IMR-90 (cell line): Measurements from ENCODE around the gene IFI27L1. TPM values are rescaled to one million over a fixed set of nuclear protein-coding genes. Genes with fewer than 3 reads are reported as not detected.

Experiments
- ATAC-seq: fragments of 200-7000 bp; cut with Tn5 transposase; 2 replicates; pipeline ENCODE4 v1.9.1; 2020; ENCODE audit warnings: low read depth, mild to moderate bottlenecking, moderate library complexity
- Bru-seq: library from RNA; stranded (reverse); fragments of 400-500 nt; gene quantifications from one replicate; lab custom pipeline; 2021; lab: Mats Ljungman, UMichigan
- BruChase-seq, 2 experiments: library from RNA; stranded (reverse); fragments of 400-500 nt; gene quantifications; one replicate each; lab custom pipeline; 2021; lab: Mats Ljungman, UMichigan
- BruUV-seq: library from RNA; stranded (reverse); fragments of 400-500 nt; replicated peaks from 2 replicates; lab custom pipeline; 2021; lab: Mats Ljungman, UMichigan
- CTCF ChIA-PET: fragments of 300-600 bp; formaldehyde crosslinking; extraction: SDS; loops from one replicate; lab custom pipeline; 2021; ENCODE audit warnings: antibody characterized with exemption; lab: Yijun Ruan, JAX
- POLR2A ChIA-PET: fragments of 300-600 bp; sonication (Branson Sonifier 250); formaldehyde crosslinking; loops from one replicate; lab custom pipeline; 2022; ENCODE audit warnings: antibody characterized with exemption; ENCODE audit not compliant: unreplicated experiment; lab: Charles Lee
- DNase-seq: peaks from one replicate; pipeline ENCODE4 v3.0.0; 2013
- H2AFZ ChIP-seq: replicated peaks from 2 replicates; pipeline ENCODE3; 2013; ENCODE audit warnings: low read length, mild to moderate bottlenecking; ENCODE audit not compliant: poor library complexity
- H2AK5ac ChIP-seq: 2 replicates; pipeline ENCODE4 v1.6.1; 2013; ENCODE audit warnings: low read depth, low read length, inconsistent platforms
- H2AK9ac ChIP-seq: replicated peaks from 2 replicates; pipeline ENCODE3; 2013; ENCODE audit warnings: mild to moderate bottlenecking, low read depth, low read length, moderate library complexity; ENCODE audit not compliant: poor library complexity
- H2BK120ac ChIP-seq: 2 replicates; pipeline ENCODE4 v1.6.1; 2013; ENCODE audit warnings: low read depth, low read length, inconsistent platforms
- H2BK15ac ChIP-seq: 3 replicates; pipeline ENCODE4 v1.6.1; 2013; ENCODE audit warnings: low read depth, low read length, inconsistent platforms
- H2BK20ac ChIP-seq: 2 replicates; pipeline ENCODE4 v1.6.1; 2013; ENCODE audit warnings: low read depth, mild to moderate bottlenecking, inconsistent platforms, low read length, moderate library complexity
- H2BK5ac ChIP-seq: 2 replicates; pipeline ENCODE4 v1.6.1; 2013; ENCODE audit warnings: mild to moderate bottlenecking, low read depth, low read length, inconsistent platforms; ENCODE audit not compliant: poor library complexity, severe bottlenecking
- H3K14ac ChIP-seq: replicated peaks from 2 replicates; pipeline ENCODE4 v1.6.1; 2013; ENCODE audit warnings: low read depth, low read length, inconsistent platforms
- H3K18ac ChIP-seq: 2 replicates; pipeline ENCODE4 v1.6.1; 2013; ENCODE audit warnings: low read depth, low read length, control low read depth
- H3K23ac ChIP-seq: 2 replicates; pipeline ENCODE4 v1.6.1; 2013; ENCODE audit warnings: low read depth, low read length, inconsistent platforms
- H3K27ac ChIP-seq: 2 replicates; pipeline ENCODE4 v1.5.1; 2013; ENCODE audit warnings: mild to moderate bottlenecking, control low read depth, low read length; ENCODE audit not compliant: insufficient read depth
- H3K27me3 ChIP-seq: 2 replicates; pipeline ENCODE4 v1.6.1; 2013; ENCODE audit warnings: low read length; ENCODE audit not compliant: control insufficient read depth, insufficient read depth
- H3K36me3 ChIP-seq: 2 replicates; pipeline ENCODE4 v1.6.1; 2013; ENCODE audit warnings: low read length, mixed read lengths; ENCODE audit not compliant: control insufficient read depth, insufficient read depth
- H3K4ac ChIP-seq: 2 replicates; pipeline ENCODE4 v1.6.1; 2013; ENCODE audit warnings: low read depth, low read length, inconsistent platforms
- H3K4me1 ChIP-seq: 2 replicates; pipeline ENCODE4 v1.6.1; 2013; ENCODE audit warnings: low read length, mixed read lengths; ENCODE audit not compliant: control insufficient read depth, insufficient read depth
- H3K4me2 ChIP-seq: 2 replicates; pipeline ENCODE4 v1.6.1; 2013; ENCODE audit warnings: low read depth, mild to moderate bottlenecking, control low read depth, low read length, moderate library complexity
- H3K4me3 ChIP-seq: 2 replicates; pipeline ENCODE4 v1.5.1; 2013; ENCODE audit warnings: low read depth, mild to moderate bottlenecking, control low read depth, low read length, moderate library complexity; ENCODE audit not compliant: insufficient read depth
- H3K56ac ChIP-seq: 2 replicates; pipeline ENCODE4 v1.6.1; 2013; ENCODE audit warnings: low read length, inconsistent platforms; ENCODE audit not compliant: insufficient read depth; ENCODE audit errors: extremely low read depth
- H3K79me1 ChIP-seq, 2 experiments: 2 replicates each; pipeline ENCODE4 v1.6.1; 2013; ENCODE audit warnings: low read length in 2 of 2, inconsistent platforms in 1 of 2, low read depth in 1 of 2
- H3K9ac ChIP-seq: 2 replicates; pipeline ENCODE4 v1.6.1; 2013; ENCODE audit warnings: low read depth, low read length, control low read depth
- H3K9me1 ChIP-seq: 2 replicates; pipeline ENCODE4 v1.6.1; 2013; ENCODE audit warnings: low read length, inconsistent platforms; ENCODE audit not compliant: insufficient read depth
- H3K9me3 ChIP-seq: 2 replicates; pipeline ENCODE4 v1.6.1; 2013; ENCODE audit warnings: low read length; ENCODE audit not compliant: control insufficient read depth, insufficient read depth
- H4K20me1 ChIP-seq: 2 replicates; pipeline ENCODE4 v1.6.1; 2013; ENCODE audit warnings: low read length, inconsistent platforms; ENCODE audit not compliant: insufficient read depth
- H4K5ac ChIP-seq: 2 replicates; pipeline ENCODE4 v1.6.1; 2013; ENCODE audit warnings: mild to moderate bottlenecking, low read depth, low read length, control low read depth
- H4K8ac ChIP-seq, 2 experiments: 2 replicates each; pipeline ENCODE4 v1.6.1; 2013; ENCODE audit warnings: low read depth in 2 of 2, low read length in 2 of 2, control low read depth in 1 of 2, inconsistent platforms in 1 of 2
- H4K91ac ChIP-seq: 2 replicates; pipeline ENCODE4 v1.6.1; 2013; ENCODE audit warnings: low read depth, low read length, inconsistent platforms; ENCODE audit not compliant: insufficient read depth
- BHLHE40 ChIP-seq: fragments of 150-350 bp; IDR thresholded peaks from 2 replicates; pipeline ENCODE4 v1.6.1; 2016; ENCODE audit warnings: mild to moderate bottlenecking, low read depth, low read length
- CEBPB ChIP-seq: IDR thresholded peaks from 2 replicates; pipeline ENCODE4 v1.6.1; 2012; ENCODE audit warnings: low read depth, low read length, improper control_type of control experiment
- CHD1 ChIP-seq: IDR thresholded peaks from 2 replicates; pipeline ENCODE4 v1.6.1; 2012; ENCODE audit warnings: low read depth, low read length, improper control_type of control experiment
- CTCF ChIP-seq: conservative IDR thresholded peaks from 2 replicates; pipeline ENCODE4 v1.5.1; 2012; ENCODE audit warnings: mild to moderate bottlenecking, low read depth, low read length, improper control_type of control experiment
- FOS ChIP-seq: fragments of 150-350 bp; IDR thresholded peaks from 2 replicates; pipeline ENCODE4 v1.6.1; 2016; ENCODE audit warnings: low read depth, low read length
- MXI1 ChIP-seq: IDR thresholded peaks from 2 replicates; pipeline ENCODE4 v1.6.1; 2012; ENCODE audit warnings: low read depth, mild to moderate bottlenecking, low read length, moderate library complexity, borderline replicate concordance
- NFE2L2 ChIP-seq: fragments of 150-350 bp; IDR thresholded peaks from 2 replicates; pipeline ENCODE4 v1.6.1; 2016; ENCODE audit warnings: low read depth, mild to moderate bottlenecking, low read length
- RCOR1 ChIP-seq: IDR thresholded peaks from 2 replicates; pipeline ENCODE4 v1.6.1; 2012; ENCODE audit warnings: mild to moderate bottlenecking, low read length, improper control_type of control experiment; ENCODE audit not compliant: insufficient replicate concordance
- RFX5 ChIP-seq: IDR thresholded peaks from 2 replicates; pipeline ENCODE4 v1.8.0; 2012; ENCODE audit warnings: low read depth, mild to moderate bottlenecking, low read length, moderate library complexity
- SMC3 ChIP-seq: fragments of 150-350 bp; IDR thresholded peaks from 2 replicates; pipeline ENCODE4 v1.6.1; 2016; ENCODE audit warnings: low read depth, mild to moderate bottlenecking, antibody characterized with exemption, low read length, moderate library complexity
- WGBS, 2 experiments: methylation state at CpG; one replicate each; pipeline versions ENCODE4 v1.1.5 to v1.1.7; 2013; ENCODE audit warnings: missing lambda C conversion rate in 2 of 2; ENCODE audit not compliant: insufficient read length in 1 of 2; ENCODE audit errors: extremely low coverage in 2 of 2; 5-methylcytosine and 5-hydroxymethylcytosine counted together
- dilution Hi-C: fragments of 300-500 bp; cut with HindIII; formaldehyde crosslinking; loops from one replicate; pipeline ENCODE4 v1.14.3; 2018; ENCODE audit warnings: low sequenced_read_pairs; ENCODE audit not compliant: unreplicated experiment
- in situ Hi-C: fragments of 300-500 bp; cut with MboI; formaldehyde crosslinking; loops from 3 replicates; pipeline ENCODE4 v1.14.3; 2019; ENCODE audit warnings: low sequenced_read_pairs, inconsistent platforms, mixed read lengths
- intact Hi-C: fragments of 100-400 bp; cut with micrococcal nuclease; formaldehyde crosslinking; loops from 2 replicates; pipeline ENCODE4 v1.10.0; 2022
- long read RNA-seq: library from polyadenylated mRNA; unstranded; transcript quantifications from one replicate; pipeline ENCODE4 v2.0.0, GENCODE V29; 2021; ENCODE audit not compliant: unreplicated experiment
- polyA plus RNA-seq, 3 experiments: library from polyadenylated mRNA; depleted of rRNA; stranded (reverse); fragments of >200 nt; gene quantifications; 2 replicates each; pipeline ENCODE4 v1.2.3, GENCODE V29; 2012; ENCODE audit warnings: low replicate concordance in 1 of 3
- total RNA-seq: library from RNA; depleted of rRNA; stranded (reverse); fragments of >200 nt; gene quantifications from 2 replicates; pipeline ENCODE4 v1.2.3, GENCODE V29; 2012; rRNA removed
- TF ChIP-seq, protein P1 (sequence below): fragments of 150-350 bp; IDR thresholded peaks from 2 replicates; pipeline ENCODE4 v1.6.1; 2017; ENCODE audit warnings: mild to moderate bottlenecking, antibody characterized with exemption, low read length, low read depth

IFI27L1 gene, protein sequence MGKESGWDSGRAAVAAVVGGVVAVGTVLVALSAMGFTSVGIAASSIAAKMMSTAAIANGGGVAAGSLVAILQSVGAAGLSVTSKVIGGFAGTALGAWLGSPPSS
- total RNA-seq, result 10.8 and 13.3 TPM in 2 replicates
- polyA plus RNA-seq (2012; rRNA removed), result 22.5 and 24.3 TPM in 2 replicates
- polyA plus RNA-seq (2012; cell fraction: cytosol; rRNA removed), result 48.4 and 49.9 TPM in 2 replicates
- 24.0 and 35.5 TPM in 2 replicates for polyA plus RNA-seq (2012; cell fraction: nucleus; rRNA removed; ENCODE audit: low replicate concordance)
- percentile 59 among the genes with signal in this experiment for Bru-seq, nascent RNA
- BruChase-seq, experiment 1, labeled RNA remaining after a 6-hour chase, result percentile 73 among the genes with signal in this experiment
- BruChase-seq, experiment 2, labeled RNA remaining after a 2-hour chase, result percentile 75 among the genes with signal in this experiment
- long read RNA-seq, transcript IFI27L1-209 (5 exons, 680 nt), result major isoform, 8 of 19 reads
- long read RNA-seq, partial matches to known transcripts, result 1 of 19 reads
- long read RNA-seq, other reads (novel, unspliced or antisense), result 10 of 19 reads

DNA sequence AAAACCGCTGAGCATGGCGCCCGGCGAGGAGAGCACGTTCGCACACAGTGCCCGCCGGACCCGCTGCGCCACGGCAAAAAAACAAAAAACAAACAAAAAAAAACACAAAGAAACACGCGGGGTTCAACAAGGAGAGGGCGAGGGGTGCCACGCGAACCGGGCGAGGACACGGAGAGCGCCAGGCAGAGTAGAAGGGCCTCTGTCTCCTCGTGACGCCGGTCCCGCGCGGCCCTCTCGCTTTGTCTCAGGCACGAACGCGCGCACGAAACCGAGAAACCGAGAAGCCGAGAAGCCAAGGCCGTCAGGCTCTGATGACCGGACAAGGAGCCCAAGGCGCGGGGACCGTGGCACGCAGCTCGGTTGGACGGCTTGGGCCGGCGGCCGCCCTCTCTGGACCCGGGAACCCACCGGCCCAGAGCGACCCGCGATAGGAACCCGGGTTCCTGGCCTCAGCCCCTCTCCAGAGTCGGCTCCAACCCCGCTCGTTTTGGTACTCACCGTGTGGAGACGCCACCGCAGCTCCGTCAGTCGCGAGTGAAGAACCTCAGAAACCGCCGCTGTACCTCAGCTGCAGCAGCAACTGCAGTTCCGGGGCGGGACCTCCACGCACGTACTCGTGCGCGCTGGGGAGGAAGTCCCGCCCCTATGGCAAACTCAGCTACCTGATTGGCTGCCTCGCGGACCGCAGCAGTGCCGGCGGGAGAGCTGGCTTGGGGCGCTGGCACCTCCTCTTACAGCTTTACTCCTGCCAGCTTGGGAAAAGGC is at the start of gene IFI27L1, which contains the start of gene DDX24:
Gene IFI27L1 (plus strand): TSS at position 690 of the 765 bp plus-strand sequence. CDS start 15,628 bp downstream, outside the sequence.
Gene DDX24 (minus strand): TSS at position 582 of the 765 bp plus-strand sequence. CDS start 1,460 bp downstream, outside the sequence.
- WGBS, 2 experiments, result 0% methylated on average over 50 of the region's 77 CpGs; no CpG with 5 or more reads in 1 of the 2 experiments
- H3K56ac ChIP-seq, result peak within 1 kb of the TSS; percentile 87
- H4K5ac ChIP-seq, result peak within 1 kb of the TSS; percentile 77
- peak within 1 kb of the TSS; percentile 97 for H3K23ac ChIP-seq
- in situ Hi-C loops (no loop called here), dilution Hi-C loops (no loop called here), intact Hi-C loops (loop anchor here (2.0 to 5.0 kb wide), 2 partner anchors 48 to 749 kb away; partner anchors contain the start of genes BTBD7 and IFI27L2)
- peak; percentile 98 for ATAC-seq
- BruUV-seq, result no TSS peak
- peak within 1 kb of the TSS; percentile 99 for H3K4me2 ChIP-seq
- H3K18ac ChIP-seq, result peak within 1 kb of the TSS; percentile 77
- H3K79me1 ChIP-seq, result peaks cover 22 to 52% of the 10 kb centered on the region in 2 experiments; a peak in 3 of 4 replicates
- peak within 1 kb of the TSS; percentile 97 for H3K9ac ChIP-seq
- no peaks in the 10 kb centered on the region for H3K27me3 ChIP-seq
- peak within 1 kb of the TSS; percentile 58; the same call in 1 of the 2 replicates for H4K91ac ChIP-seq
- POLR2A ChIA-PET, result interaction anchor here (0.6 to 1.2 kb wide), 2 partner anchors 19 to 55 kb away, joined by 3 read pairs; partner anchors contain the start of gene OTUB2
- no peak within 1 kb of the TSS for H2BK20ac ChIP-seq
- H3K27ac ChIP-seq, result peak within 1 kb of the TSS; percentile 70
- peaks cover 6% of the 10 kb centered on the region for H3K4me1 ChIP-seq
- H2BK15ac ChIP-seq, result peak within 1 kb of the TSS; percentile 58; the same call in 1 of the 3 replicates
- no peaks in the 10 kb centered on the region for H3K9me3 ChIP-seq
- H4K8ac ChIP-seq, result peak within 1 kb of the TSS; percentile 70 to 95
- H2AFZ ChIP-seq, result peak within 1 kb of the TSS; percentile 91
- peaks cover 6% of the 10 kb centered on the region for H3K9me1 ChIP-seq
- H3K4ac ChIP-seq, result peak within 1 kb of the TSS; percentile 67
- H2AK5ac ChIP-seq, result peak within 1 kb of the TSS; percentile 54; the same call in 1 of the 2 replicates
- CTCF ChIA-PET, result interaction anchor here (0.7 to 1.8 kb wide), 4 partner anchors 44 to 56 kb away, joined by 3 to 10 read pairs (median 6); no protein-coding TSS in a partner anchor
- H2BK5ac ChIP-seq, result peak within 1 kb of the TSS; percentile 59
- peaks cover 15% of the 10 kb centered on the region for H3K36me3 ChIP-seq
- H3K14ac ChIP-seq, result peak within 1 kb of the TSS; percentile 84
- H2BK120ac ChIP-seq, result peak within 1 kb of the TSS; percentile 50; the same call in 1 of the 2 replicates
- peaks cover 32% of the 10 kb centered on the region for H4K20me1 ChIP-seq
- DNase-seq, result peak; percentile 93
- peak within 1 kb of the TSS; percentile 95 for H2AK9ac ChIP-seq
- H3K4me3 ChIP-seq, result peak within 1 kb of the TSS; percentile 84
- TF ChIP-seq CTCF (no peak), CEBPB (no peak), NFE2L2 (no peak), RCOR1 (no peak), CHD1 (no peak), SMC3 (no peak), FOS (0 out of 2 replicates have a peak, but pooled peaks have one; percentile 4), BHLHE40 (peak; percentile 89), MXI1 (peak; percentile 90), RFX5 (no peak)
- TF ChIP-seq, protein P1, sequence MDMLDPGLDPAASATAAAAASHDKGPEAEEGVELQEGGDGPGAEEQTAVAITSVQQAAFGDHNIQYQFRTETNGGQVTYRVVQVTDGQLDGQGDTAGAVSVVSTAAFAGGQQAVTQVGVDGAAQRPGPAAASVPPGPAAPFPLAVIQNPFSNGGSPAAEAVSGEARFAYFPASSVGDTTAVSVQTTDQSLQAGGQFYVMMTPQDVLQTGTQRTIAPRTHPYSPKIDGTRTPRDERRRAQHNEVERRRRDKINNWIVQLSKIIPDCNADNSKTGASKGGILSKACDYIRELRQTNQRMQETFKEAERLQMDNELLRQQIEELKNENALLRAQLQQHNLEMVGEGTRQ, result peak; percentile 4; the same call in 1 of the 2 replicates
